HG03066 (cell line): ENCODE measurements around the gene RAI14.

Experiments used
- ATAC-seq: cut with Tn5 transposase; IDR thresholded peaks from one replicate; pipeline ENCODE4 v1.9.1; 2021; ENCODE audit warnings: low read depth; ENCODE audit not compliant: unreplicated experiment

RAI14 gene

GRCh38 chr5:34656001-34656699 is at the start of gene RAI14:
RAI14 (plus strand) TSS chr5:34656328; CDS start chr5:34686920, 30,592 bp downstream.
- no peak for ATAC-seq

GRCh38 chr5:34608368-34608767 is 47.8 kb upstream of the RAI14 start:
- ATAC-seq = no peak

- no peak for ATAC-seq
These were observed 47.1 kb upstream of the RAI14 start for GRCh38 chr5:34608859-34609648.

GRCh38 chr5:34609951-34610441 is 46.1 kb upstream of the RAI14 start:
- ATAC-seq = no peak

GRCh38 chr5:34610546-34610945 is 45.6 kb upstream of the RAI14 start:
- no peak for ATAC-seq

- no peak for ATAC-seq
These were observed 44.4 kb upstream of the RAI14 start for GRCh38 chr5:34611464-34612415.

GRCh38 chr5:34616651-34617050 is 39.5 kb upstream of the RAI14 start:
- ATAC-seq = no peak

GRCh38 chr5:34618371-34619065 is 37.6 kb upstream of the RAI14 start:
- ATAC-seq = no peak

GRCh38 chr5:34620185-34620584 is 35.9 kb upstream of the RAI14 start:
- no peak for ATAC-seq

GRCh38 chr5:34621277-34622097 is 34.6 kb upstream of the RAI14 start:
- ATAC-seq = no peak

GRCh38 chr5:34622098-34622400 is 34.1 kb upstream of the RAI14 start:
- no peak for ATAC-seq

- no peak for ATAC-seq
These were observed 31.4 kb upstream of the RAI14 start for GRCh38 chr5:34624691-34625090.

GRCh38 chr5:34625246-34625645 is 30.9 kb upstream of the RAI14 start:
- no peak for ATAC-seq

GRCh38 chr5:34626036-34626435 is 30.1 kb upstream of the RAI14 start:
- ATAC-seq = no peak

- ATAC-seq = no peak
These were observed 29.4 kb upstream of the RAI14 start for GRCh38 chr5:34626751-34627150.

- ATAC-seq = no peak
These were observed 28.3 kb upstream of the RAI14 start for GRCh38 chr5:34627794-34628193.

GRCh38 chr5:34628373-34628772 is 27.8 kb upstream of the RAI14 start:
- no peak for ATAC-seq

- ATAC-seq = no peak
These were observed 25.5 kb upstream of the RAI14 start for GRCh38 chr5:34630596-34630995.

- no peak for ATAC-seq
These were observed 23.2 kb upstream of the RAI14 start for GRCh38 chr5:34632807-34633422.
